SIG-M5 treated with dmso at 0.1 percent for 504 hours (cell line): ENCODE data around the gene MBLAC1.
"Not testable (repeated sequence)": the region's sequence is repeated elsewhere in the genome, so short reads cannot be mapped to it uniquely, and the experiment has no call there.

Experiments used
- DNase-seq: peaks from one replicate; lab custom pipeline; 2025; ENCODE audit not compliant: unreplicated experiment; lab: John Stamatoyannopoulos, UW

MBLAC1 gene

DNA sequence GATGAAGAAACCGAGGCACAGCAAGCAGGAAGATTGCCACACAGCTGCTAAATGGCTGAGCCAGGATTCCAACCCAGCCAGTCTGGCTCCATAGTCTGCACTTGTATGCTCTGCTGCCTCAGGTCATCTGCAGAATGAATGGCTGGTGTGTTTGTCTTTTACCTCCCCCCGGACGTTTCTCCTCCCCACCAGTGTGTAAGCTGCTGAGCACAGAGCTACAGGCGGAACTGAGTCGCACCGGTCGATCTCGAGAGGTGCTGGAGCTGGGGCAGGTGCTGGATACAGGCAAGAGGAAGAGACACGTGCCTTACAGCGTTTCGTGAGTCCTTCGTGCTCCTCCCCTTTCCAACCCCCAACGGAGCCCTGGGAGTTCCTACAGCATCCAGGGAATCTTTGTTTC is 4.7 kb upstream of the MBLAC1 start:
- DNase-seq, result no peak

DNA sequence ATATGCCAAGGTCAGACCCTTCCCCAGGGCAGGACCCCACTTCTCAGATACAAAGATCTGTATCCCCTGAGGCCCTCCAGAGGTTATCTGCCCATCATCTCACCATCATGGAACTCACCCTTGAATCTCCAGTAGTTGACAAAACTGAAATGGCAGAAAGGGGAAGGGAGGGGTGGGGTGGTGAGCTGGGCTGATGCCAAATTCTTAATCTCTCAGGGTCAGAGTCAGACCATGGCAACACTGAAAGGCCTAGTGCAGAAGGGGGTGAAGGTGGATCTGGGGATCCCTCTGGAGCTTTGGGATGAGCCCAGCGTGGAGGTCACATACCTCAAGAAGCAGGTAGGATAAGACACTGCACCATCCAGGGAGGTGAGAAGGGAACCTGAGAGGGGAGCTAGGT is 4.2 kb upstream of the MBLAC1 start:
- DNase-seq, result no peak

DNA sequence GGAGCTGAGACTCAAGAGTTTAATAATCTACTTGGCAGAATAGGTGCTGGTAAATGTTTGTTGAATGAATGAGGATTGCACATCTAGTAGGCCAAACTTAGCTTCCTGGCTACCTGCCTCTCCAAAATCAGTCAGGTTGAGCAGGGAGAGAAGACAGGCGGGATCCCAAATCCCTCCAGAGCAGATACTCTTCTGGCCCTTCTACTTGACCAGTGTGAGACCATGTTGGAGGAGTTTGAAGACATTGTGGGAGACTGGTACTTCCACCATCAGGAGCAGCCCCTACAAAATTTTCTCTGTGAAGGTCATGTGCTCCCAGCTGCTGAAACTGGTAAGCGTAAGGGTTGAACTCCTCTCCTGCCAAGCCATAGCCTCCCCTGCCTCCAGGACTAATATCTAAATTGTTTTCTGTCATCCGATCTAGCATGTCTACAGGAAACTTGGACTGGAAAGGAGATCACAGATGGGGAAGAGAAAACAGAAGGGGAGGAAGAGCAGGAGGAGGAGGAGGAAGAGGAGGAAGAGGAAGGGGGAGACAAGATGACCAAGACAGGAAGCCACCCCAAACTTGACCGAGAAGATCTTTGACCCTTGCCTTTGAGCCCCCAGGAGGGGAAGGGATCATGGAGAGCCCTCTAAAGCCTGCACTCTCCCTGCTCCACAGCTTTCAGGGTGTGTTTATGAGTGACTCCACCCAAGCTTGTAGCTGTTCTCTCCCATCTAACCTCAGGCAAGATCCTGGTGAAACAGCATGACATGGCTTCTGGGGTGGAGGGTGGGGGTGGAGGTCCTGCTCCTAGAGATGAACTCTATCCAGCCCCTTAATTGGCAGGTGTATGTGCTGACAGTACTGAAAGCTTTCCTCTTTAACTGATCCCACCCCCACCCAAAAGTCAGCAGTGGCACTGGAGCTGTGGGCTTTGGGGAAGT is 2.2 kb upstream of the MBLAC1 start:
- no peak for DNase-seq

DNA sequence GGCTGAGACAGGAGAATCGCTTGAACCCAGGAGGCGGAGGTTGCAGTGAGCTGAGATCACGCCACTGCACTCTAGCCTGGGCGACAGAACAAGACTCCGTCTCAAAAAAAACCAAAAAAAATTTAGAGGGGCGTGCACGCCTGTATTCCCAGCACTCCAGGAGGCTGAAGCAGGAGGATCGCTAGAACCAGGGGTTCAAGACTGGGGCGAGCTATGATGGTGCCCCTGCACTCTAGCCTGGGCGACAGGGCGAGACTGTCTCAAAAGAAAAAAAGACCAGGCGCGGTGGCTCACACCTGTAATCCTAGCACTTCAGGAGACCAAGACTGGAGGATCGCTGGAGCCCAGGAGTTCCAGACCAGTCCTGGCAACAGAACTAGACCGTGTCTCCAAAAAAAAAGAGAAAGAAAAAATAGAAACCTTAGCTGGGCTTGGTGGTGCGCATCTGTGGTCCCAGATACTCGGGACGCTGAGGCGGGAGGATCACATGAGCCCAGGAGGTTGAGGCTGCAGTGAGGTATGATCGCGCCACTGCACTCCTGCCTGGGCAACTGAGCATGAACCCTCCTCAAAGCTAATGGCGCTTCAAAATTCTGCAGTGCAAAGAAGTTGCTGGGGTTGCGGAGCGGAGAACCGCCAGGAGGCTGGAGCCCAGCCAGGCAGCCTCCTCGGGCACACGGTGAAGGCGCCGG is 382 bp upstream of the MBLAC1 start:
- DNase-seq, result no peak

DNA sequence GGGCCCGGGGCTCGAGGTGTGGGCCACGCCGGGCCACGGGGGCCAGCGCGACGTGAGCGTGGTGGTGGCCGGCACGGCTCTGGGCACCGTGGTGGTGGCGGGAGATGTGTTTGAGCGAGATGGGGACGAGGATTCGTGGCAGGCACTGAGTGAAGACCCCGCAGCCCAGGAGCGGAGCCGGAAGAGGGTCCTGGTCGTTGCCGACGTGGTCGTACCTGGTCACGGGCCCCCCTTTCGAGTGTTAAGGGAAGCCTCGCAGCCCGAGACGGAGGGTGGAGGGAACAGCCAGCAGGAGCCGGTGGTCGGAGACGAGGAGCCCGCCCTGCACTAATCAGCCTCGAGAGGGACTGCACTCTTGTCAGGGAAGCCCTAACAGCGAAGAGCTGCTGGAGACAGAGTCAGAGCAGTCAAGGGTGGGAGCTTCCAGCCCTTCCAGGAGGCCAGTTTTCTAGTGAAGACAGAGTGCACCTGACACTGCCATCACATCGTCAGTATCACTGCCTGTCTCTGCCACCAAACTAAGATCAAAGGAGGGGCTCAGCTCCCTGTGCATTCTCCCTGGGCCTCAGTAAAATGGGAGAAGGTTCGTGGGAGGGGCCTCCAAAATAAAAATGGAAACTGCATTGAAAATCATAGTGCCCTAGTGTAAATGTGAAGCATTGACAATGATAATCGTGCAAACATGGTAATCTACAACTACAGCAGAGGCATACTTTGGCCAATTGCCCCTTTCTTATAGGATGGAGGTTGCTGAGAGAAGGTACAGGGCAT is 1.3 kb downstream of the MBLAC1 start:
- no peak for DNase-seq

DNA sequence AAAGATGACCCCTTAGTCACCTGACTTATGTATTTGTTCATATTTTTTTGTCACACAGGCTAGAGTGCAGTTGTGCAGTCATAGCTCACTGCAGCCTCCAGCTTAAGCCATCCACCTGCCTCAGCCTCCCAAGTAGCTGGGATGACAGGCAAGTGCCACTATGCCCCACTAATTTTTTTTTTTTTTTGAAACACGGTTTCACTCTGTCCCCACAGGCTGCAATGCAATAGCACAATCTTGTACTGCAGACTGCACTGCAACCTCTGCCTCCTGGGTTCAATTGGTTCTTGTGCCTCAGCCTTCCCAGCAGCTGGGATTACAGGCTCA is 1.8 kb downstream of the MBLAC1 start:
- DNase-seq, result no peak

DNA sequence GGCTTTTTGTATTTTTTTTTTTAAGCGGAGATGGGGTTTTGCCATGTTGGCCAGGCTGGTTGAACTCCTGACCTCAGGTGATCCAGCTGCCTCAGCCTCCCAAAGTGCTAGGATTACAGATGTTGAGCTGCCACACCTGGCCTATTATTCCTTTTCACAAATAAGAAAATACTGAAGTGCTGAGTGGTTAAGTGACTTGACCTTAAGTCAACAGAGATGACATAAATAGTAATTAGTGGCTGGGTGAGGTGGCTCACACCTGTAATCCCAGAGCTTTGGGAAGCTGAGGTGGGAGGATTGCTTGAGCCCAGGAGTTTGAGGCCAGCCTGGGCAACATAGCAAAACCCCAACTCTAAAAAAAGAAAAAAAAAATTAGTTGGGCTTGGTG is 3.4 kb downstream of the MBLAC1 start:
- not testable (repeated sequence) for DNase-seq

DNA sequence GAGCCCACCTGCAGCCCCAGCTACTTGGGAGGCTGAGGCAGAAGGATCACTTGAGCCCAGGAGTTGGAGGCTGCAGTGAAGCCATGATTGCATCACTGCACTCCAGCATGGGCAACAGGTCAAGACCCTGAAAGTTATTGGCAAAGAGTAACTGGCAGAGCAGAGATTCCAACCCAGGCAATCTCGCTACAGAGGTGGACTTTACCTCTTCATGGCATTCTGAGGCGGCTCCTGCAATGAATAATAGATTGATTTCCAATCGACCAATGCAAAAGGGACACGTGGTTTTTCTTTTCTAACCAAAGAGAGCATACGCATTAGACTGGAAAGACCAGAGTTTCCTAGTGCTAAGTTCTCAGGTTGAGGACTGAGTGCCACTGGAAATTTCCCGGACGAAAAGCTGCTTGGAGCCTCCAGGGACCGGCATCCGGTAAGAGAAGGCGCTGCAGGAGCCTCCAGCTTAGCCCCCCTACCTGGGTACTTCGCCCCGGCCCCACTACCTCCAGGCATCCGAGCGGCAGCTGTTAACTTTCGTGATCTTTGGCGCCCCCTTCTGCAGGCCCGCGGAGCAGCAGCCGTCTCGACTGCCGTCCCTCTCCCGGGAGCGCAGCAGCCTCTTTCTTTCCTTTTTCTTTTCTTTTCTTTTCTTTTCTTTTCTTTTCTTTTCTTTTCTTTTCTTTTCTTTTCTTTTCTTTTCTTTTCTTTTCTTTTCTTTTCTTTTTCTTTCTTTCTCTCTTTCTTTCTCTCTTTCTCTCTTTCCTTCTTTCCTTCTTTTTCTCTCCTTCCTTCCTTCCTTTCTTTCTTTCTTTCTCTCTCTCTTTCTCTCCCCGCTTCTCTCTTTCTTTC is 4.1 kb downstream of the MBLAC1 start:
- peak; percentile 43 for DNase-seq

DNA sequence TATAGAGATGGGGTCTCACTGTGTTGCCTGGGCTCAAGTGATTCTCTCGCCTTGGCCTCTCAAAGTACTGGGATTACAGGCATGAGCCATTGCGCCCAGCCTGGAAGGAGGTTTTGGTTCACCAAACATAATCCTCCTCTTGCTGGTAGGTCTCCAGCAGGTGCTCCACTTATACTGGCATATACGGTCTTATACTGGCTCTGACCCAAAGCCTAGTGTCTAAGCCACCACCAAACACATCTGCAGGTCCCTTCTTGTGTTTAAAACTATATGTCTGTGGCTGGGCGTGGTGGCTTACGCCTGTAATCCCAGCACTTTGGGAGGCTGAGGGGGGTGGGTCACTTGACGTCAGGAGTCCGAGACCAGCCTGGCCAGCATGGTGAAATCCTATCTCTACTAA is 5.4 kb downstream of the MBLAC1 start:
- DNase-seq, result no peak

DNA sequence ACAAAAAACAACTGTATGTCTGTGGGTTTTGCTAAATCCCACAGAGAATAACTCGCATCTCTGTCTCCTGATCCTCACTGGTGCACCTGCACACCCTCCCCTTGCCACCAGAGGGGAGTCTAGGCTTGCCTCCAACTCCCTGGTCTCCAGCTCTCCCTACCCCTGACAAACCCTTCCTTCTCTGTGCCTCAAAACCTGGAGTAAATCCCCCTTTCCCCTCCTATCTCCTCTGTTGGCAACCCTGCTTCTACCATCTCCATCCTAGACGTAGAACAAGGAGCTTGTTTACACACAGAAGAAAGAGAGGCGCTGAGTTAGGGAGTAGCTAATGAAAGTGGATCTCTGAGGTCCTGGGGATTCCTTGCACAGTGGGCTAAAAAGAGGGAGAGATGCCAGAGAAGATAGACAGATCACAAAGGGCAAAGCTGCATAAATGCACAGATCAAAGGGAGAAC is 6.0 kb downstream of the MBLAC1 start:
- peak; percentile 62 for DNase-seq

DNA sequence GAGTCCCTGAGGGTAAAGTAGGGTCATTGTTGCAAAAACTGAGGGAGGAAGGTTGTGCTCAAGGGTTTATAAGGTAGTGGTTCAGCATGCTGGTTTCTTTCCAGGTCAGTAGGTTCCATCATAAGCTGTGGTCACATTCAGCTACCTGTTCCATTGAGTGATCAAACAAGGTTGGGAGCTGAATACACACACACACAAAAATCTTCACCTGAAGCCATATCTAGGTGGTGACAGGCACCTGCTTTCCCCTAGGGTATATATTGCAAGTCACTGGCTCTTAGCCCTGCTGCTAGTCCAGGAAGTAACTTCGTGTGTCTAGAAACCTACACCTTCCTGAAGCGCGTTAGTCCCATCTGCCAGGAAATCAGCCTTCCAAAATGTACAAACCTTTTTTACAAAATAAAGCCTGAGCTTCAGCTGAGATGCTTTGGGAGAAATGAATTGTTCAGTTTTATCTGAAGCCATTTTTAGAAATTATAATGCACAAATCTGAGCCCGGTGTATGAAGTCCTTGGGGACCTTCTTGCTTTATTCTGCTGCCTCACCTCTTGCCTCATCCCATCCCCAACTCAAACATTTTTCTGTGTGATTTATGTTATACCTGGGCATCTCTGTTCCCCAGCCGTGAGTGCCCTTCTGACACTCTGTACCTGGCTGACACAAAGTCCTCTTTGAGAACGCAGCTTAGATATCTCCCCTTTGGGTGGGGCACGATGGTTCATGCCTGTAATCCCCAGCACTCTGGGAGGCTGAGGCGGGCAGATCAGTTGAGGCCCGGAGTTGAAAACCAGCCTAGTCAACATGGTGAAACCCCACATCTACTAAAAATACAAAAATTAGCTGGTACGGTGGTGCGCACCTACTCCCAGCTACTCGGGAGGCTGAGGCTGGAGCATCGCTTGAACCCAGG is 11.3 kb downstream of the MBLAC1 start:
- no peak for DNase-seq

DNA sequence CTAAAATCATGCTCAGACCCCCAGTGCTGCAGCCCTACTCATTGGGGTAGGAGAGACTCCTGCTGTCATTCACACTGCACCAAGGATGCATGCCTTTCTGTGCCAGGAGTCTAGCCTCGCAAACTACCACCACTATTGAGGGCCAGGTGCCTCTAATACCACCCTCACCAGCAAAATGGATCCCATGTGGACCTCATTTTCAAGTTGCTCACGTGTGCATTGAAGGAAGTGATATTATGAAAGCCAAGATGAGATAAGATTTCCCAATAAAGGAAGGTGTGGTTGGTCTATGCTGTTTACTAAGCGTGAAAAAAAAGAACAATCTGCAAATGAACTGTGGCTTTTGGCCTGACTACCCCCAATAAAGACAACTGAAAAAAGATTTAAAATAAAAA is 14.8 kb downstream of the MBLAC1 start:
- DNase-seq, result no peak

DNA sequence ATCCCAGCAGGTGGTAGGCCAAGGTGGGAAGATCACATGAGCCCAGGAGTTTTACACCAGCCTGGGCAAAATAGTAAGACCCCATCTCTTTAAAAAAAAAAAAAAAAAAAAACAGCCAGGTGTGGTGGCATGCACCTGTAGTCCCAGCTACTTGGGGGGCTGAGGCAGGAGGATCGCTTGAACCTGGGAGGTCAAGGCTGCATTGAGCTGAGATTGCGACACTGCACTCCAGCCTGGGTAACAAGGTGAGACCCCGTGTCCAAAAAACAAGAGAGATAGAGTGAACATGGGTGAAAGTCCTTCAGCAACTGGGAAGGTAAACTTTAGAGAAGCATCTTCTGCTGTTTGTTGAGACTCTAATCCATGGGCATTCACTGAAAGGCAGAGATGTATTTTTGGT is 15.7 kb downstream of the MBLAC1 start:
- no peak for DNase-seq

DNA sequence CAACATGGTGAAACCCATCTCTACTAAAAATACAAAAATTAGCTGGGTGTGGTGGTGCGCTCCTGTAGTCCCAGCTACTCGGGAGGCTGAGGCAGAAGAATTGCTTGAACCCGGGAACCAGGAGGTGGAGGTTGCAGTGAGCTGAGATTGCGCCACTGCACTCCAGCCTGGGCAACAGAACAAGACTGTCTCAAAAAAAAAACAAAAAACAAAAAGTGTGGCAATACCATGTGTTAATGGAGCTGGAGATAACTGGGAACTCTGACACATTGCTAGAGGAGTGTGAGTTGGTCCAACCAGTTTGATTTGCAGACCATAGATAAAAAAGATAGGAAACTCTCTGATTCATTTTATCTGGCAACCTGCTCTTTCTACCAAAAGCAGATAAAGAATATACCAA is 19.6 kb downstream of the MBLAC1 start:
- DNase-seq, result peak; percentile 54

DNA sequence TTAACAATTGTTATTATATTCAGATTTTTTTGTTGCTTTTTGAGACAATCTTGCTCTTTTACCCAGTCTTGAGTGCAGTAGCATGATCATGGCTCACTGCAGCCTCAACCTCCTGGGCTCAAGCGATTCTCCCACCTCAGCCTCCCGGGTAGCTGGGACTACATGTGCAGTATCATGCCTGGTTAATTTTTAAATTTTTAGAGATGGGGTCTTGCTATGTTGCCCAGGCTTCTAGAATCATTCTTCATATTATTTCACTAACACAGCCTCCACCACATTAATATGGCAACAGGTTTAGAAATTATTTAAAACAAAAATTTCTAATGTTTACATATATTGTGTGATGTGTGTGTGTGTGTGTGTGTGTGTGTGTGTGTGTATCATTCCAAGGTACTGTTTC is 20.5 kb downstream of the MBLAC1 start:
- DNase-seq, result no peak

DNA sequence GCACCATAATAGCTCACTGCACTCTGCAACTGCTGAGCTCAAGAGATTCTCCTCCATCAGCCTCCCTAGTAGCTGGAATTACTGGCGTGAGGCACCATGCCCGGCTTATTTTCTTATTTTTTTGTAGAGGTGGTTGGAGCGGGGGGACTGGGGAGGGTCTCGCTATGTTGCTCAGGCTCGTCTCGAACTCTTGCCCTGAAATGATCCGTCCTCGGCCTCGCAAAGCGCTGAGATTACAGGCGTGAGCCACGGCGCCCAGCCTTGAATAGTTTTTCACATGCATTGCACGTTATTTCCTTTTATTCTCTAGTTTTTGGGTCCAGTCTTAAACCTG is 21.4 kb downstream of the MBLAC1 start:
- DNase-seq, result no peak

DNA sequence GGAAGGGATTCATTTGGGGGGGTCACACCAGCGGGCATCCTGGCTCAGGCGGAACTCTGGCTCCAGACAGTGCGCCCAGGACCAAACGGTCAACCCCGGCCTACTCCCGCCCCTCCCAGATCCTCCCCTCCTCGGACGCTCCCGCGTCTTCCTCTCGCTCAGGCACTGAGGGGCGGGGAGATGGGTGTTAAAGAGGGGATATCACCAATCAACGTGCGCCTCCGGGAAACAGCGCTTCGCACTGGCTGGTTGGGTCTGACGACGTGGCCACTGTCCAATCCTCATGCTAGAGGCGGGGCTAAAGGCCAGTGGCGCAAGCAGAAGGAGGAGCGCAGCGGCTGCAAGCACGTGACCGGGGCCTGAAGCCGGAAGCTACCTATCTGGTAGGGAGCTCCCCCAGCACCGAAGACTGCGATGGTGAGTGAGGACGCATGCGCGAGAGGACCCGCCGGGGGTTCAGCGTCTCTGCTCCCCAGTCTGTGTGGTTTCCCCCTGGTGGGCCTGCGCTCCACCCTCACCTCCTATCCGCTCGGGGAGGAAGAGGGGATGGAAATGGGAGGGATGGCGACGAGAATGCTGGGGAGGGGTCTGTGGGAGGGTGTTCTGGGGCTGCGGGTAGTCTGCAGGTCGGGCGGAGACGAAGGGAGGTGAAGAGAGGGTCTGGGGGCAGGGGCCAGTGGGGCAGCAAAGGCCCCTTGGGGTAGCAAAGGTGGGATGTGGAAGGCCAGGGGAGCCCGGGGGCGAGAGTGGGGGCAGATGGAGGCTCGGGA is 22.0 kb downstream of the MBLAC1 start, which contains the start of gene LAMTOR4:
LAMTOR4 (plus strand) TSS at position 360 of the 770 bp plus-strand sequence; CDS start at position 415, 55 bp downstream.
- DNase-seq, result peak; percentile 99

DNA sequence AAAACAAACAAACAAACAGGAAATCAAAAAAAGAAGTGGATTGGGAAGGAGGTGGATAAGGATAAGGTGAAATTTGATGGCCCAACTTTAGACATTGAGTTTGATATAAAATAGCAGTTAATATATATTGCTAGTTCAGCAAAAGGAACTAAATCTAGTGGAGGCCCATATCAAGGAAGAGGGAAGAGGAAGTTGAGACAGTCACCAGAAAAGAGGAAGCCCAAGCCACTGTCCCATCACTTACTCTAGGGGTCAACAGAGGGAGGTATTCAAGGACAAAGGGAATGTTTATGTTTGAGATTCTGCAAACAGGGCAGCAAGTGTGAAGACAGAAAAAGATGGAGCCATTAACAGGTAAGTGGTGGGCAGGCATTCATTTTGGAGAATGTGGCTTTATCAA is 25.6 kb downstream of the MBLAC1 start:
- peak; percentile 90 for DNase-seq
